Adipose tissue (tissue), 3 donors: Measurements from ENCODE around the gene ADGRF1. TPM values are rescaled to one million over a fixed set of nuclear protein-coding genes. Genes with fewer than 3 reads are reported as not detected.
"Not testable (repeated sequence)": the region's sequence is repeated elsewhere in the genome, so short reads cannot be mapped to it uniquely, and the experiment has no call there.

Source experiments
- H3K27ac ChIP-seq: one replicate; pipeline ENCODE4 v1.5.1; 2013; ENCODE audit warnings: low read depth, low read length
- whole genome bisulfite sequencing, 3 donors: extraction: QIAGEN DNeasy Blood & Tissue Kit; methylation state at CpG; one replicate each; pipeline ENCODE4 v1.1.7; 2013; 5-methylcytosine and 5-hydroxymethylcytosine counted together
- polyA plus RNA-seq, 3 donors: library from polyadenylated mRNA; stranded (reverse); fragments of 200-250 nt; gene quantifications; one replicate each; pipeline ENCODE4 v1.2.3, GENCODE V29; 2013
- donor health status: healthy with polysubstance abuse.
- donor health status: Bipolar disorder and iron deficiency.
- donor health status: healthy.

ADGRF1 gene
- polyA plus RNA-seq = under 1 TPM; 0.13 to 0.22 (median 0.16) TPM

DNA sequence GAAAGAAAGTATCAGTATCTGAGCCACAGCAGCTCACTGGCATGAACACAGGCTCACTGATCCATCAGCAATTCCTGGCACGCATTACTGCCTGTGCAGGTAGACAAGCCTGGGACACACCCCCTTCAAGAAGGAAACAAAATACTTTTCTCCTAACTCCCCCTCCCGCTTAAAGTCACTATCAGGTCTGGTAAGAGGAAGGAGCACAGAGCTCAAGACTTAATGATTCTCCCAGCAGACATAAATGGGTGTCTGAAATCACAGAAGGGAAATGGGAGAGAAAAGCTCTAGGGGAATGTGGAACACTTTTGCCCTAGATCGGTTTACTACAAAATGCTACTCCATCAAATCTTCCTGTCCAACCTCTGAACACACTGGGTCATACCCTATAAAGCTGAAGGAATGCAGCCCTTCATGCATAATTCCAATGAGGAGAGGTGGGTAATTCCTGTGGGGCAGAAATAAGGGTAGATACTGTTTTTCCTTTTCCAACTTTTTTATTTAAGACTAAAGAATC lies at the start of gene ADGRF1:
Gene ADGRF1, minus strand, starts transcription at position 58 of the 517 bp plus-strand sequence. CDS start 13,271 bp downstream, outside the sequence.
- H3K27ac ChIP-seq = no peak within 1 kb of the TSS

DNA sequence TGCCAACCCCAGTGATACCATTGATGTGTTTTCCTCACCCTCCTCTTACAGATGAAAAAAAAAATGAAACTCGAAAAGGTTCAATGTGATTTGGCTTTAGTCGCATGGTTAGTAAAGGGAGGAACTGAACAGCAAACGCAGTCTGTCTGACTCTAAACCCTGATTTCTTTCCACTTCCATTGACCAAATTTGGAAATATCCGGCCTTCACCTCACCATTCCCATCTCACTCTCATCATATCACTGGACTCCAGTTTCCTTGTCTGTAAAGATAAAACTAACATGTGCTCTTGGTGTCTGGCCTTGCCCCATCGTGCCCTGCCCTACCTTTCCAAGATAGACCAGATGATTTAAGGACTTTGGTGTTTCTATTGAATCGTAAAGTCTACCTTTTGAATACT lies 48.7 kb upstream of the ADGRF1 start:
- 80 to 92% (median 89%) methylated on average over 6 of the region's 6 CpGs for WGBS, 3 donors

More for the DNA sequence above, at the start of gene ADGRF1:
- 52 to 63% (median 62%) methylated on average over 3 of the region's 3 CpGs for WGBS, 3 donors

DNA sequence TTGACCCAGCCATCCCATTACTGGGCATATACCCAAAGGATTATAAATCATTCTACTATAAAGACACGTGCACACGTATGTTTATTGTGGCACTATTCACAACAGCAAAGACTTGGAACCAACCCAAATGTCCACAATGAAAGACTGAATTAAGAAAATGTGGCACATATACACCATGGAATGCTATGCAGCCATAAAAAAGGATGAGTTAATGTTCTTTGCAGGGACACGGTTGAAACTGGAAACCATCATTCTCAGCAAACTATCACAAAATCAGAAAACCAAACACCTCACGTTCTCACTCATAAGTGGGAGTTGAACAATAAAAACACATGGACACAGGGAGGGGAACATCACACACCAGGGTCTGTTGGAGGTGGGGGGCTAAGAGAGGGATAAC lies 47.3 kb upstream of the ADGRF1 start:
- WGBS, 3 donors = 73 to 91% (median 85%) methylated on average over 4 of the region's 4 CpGs
- H3K27ac ChIP-seq = not testable (repeated sequence)

More for the DNA sequence above, 48.7 kb upstream of the ADGRF1 start:
- no peak overlapping the region for H3K27ac ChIP-seq

DNA sequence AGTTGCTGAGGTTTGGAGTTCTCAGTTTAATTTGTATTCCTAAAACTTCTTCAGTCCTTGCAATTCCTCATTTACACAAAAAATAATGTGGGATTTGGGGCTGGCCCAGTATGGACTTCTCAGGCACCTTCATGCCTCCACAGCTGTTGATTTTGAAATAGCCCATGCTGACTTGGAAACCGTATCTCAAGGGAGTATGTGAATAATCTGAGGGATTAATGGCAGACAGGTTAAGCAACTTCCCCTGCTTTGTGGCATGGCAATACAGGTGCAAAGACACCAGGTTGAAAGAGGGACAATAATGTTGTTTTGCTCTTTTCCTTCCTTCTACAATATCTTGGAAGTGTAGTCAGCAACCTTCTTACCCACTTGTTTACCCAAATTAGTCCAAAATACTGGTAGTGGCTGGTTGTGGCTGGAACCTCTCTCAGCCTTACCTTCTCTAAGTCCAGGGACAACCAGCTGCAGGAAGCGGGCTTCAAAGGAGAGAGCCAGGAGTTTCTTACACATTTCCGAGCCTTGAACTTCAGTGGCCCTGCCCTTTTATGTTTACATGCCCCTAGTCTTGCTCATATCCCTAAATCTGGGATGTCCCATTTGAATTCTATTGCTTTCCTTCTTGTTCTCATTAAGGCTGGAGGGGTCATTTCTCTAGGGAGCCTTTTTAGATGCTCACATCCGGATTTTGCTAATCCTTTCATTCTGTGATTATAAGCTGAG lies 44.1 kb upstream of the ADGRF1 start:
- 68 to 90% (median 73%) methylated on average over 4 of the region's 4 CpGs for WGBS, 3 donors
- H3K27ac ChIP-seq = no peak overlapping the region

DNA sequence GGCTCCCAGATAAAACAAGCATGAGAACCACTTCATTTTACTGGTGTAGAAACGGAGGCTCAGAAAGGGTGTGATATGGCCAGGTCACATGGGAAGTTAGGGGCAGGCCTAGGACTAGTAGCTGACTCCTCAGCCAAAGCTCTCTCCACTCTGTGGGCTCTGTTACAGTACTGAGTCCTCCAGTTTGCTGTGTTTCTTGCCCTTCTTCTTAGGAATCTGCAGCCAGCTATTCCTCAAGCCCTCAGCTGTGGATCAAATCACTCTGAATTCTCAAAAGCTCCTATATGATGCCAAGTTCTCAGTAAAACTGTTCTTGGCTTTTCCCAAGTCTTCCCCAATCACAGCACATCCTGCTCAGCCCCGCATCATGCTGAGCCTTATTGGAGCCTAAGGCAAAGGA lies 42.5 kb upstream of the ADGRF1 start:
- 75 to 82% (median 75%) methylated on average over 2 of the region's 2 CpGs for WGBS, 3 donors
- no peak overlapping the region for H3K27ac ChIP-seq

DNA sequence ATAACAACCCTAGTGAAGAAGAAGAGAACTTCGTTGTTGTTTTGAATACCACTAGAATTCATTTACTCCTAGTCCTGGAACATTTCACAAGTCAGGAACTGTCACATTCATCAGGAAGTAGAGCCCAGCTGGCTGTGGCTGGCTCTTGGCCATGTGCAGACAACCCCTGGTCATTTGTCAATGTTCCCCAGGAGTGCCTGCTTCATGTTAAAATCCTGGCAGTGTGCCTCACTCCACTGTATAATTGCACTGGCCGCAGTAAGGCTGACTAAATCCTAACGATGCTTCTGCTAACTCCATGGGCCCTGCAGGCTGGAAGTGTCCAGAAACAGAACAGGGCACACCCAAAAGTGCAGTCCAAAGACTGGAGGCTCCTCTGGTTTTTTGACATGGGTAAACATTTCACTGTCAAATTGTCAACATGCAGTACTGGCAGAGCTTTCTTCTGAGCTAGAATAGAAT lies 41.5 kb upstream of the ADGRF1 start:
- WGBS, 3 donors = 3 to 6% (median 3%) methylated on average over 3 of the region's 3 CpGs
- H3K27ac ChIP-seq = no peak overlapping the region

DNA sequence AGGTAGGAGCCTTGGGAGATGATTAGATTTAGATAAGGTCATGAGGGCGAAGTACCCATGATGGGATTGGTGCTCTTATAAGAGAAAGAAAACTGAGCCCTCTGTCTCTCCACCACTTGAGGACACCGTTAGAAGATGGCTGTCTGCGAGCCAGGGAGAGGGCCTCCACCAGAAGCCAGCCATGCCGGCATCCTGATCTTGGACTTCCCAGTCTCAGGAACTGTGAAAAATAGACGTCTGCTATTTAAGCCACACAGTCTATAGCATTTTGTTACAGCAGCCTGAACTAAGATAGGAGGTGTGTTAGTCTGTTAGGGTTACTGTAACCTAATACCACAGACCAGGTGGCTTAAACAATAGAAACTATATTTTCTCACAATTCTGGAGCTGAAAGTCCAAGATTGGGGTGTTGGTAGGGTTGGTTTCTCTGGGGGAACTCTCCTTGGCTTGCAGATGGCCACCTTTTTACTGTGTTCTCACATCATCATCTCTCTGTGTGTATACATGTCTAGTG lies 38.0 kb upstream of the ADGRF1 start:
- WGBS, 3 donors = 90 to 93% (median 90%) methylated on average over 5 of the region's 5 CpGs
- H3K27ac ChIP-seq = no peak overlapping the region

DNA sequence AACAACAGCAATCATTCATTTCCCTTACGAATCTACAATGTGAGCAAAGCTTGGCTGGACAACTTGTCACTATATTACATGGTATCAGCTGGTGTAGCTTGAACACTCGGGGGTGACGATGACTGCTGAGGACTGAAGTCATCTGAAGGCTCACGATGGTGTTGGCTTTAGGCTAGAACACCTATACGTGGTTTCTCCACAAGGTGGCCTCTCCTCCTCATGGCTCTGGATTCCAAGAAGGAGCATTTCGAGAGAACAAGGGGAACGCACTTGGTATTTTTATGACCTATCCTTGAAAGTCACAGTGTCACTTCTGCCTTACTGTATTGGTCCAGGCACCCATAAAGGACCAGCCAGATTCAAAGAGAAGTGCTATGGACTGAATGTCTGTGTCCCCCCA lies 37.5 kb upstream of the ADGRF1 start:
- 88 to 95% (median 92%) methylated on average over 7 of the region's 7 CpGs for WGBS, 3 donors

DNA sequence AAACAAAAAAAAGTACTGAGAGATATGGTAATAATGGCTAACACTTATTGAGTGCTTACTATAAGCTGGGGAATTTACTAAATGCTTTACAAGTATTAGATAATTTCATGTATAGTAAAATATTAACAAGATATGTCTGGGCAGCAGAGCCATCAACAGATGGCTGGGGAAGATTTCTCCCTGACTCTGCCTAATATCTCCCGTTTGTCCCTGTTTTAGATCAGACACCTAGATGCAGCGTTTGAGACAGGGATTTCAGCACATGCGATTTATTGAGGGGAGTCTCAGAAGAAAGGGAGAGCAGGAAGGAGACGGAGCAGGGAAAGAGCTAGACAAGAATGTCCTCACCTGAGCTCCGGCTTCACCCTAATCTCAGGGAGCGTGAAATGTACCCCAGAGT lies 36.9 kb upstream of the ADGRF1 start:
- H3K27ac ChIP-seq = no peak overlapping the region
- WGBS, 3 donors = 77 to 94% (median 79%) methylated on average over 6 of the region's 6 CpGs

More for the DNA sequence above, 37.5 kb upstream of the ADGRF1 start:
- H3K27ac ChIP-seq = no peak overlapping the region

DNA sequence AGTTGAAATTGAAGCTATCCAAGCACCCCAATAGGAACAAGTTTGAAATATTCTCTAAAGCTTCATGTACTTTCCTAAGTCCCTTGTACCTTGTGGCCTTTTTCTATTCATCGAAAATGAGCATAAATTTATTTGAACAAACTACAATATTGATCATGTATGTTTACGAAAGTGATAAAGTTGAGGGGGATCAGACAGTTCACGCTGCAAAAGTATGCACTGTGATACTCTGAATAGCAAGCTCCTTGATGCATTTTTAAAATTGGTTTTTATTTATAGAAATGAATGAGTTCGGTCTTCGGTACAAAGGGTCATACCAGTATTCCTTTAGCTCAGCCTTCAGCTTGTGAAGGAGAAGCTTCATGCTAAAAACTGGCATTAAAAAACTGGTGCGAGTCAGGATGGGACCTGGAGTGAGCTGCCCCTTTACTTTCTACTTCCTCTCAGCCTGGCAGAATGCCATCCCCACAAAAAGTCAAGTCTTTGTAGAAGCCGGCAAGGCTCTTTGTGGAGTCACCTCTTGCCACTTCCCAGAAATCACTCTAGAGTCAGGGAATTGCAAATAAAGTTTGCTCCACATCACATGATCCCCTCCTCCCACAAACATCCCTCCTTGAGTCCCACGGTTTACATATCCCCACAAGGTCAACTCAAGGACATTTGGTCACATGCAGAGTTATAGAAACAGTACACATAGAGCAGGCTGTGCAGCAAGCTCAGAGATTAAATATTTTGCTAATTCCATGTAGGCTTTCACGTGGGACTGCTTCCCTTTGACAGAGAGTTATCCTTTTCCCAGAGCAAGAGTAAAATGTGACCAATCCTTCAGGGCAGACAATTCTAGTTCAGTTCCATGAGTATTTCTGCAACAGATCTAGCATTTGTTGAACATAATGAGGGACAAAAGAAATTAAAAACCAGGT lies 34.6 kb upstream of the ADGRF1 start:
- H3K27ac ChIP-seq = no peak overlapping the region

DNA sequence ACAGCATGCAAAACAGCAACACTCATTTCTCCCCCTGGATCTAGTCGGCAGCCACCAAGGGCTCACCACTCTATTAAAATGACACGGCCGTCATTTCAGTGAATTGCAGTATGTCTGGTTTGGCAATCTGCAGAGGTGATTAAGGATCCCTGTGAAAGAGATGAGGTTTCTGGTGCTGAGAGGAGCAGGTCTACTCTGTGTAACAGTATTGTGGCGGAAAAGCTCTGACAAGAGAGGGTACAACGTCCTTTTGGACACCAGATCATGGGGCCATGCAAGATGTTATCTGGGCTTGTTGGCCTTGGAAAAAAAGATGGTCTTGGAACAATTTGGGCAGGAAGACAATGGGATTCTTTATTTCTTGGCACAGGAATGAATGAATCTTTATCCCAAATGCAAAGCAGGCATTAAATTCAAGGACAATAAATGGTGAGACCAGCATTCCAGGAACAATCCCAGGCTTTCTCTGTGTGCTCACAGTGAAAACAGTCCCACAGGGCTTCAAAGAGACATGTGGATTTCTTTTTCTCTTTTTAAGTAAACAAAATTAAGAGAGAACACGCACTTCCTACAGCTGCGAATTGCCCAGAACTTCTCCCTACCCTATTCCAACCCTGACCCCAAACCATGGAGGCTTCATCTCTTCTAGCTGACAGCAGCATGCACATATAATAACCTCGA lies 33.7 kb upstream of the ADGRF1 start:
- 50 to 71% (median 68%) methylated on average over 8 of the region's 8 CpGs for WGBS, 3 donors
- H3K27ac ChIP-seq = no peak overlapping the region

More for the DNA sequence above, 34.6 kb upstream of the ADGRF1 start:
- 28 to 52% (median 47%) methylated on average over 9 of the region's 9 CpGs for WGBS, 3 donors

DNA sequence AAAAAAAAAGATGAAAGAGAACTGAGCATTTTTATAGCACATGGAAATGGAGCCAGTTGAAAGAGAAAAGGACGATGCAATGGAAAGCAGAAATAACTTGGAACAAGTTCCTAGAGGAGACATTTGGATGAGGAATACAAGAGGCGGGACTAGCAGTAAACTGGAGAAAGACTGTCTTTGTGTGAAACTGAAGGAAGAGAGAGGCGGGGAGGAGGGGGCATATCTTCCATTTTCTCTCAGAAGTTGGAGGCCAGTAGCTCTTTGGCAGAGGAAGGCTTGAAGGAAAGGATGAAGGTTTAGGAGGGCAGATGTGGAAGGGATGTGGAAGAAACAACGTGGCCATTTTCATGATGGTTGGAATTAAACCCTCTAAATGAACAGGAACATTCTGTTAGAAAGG lies 33.0 kb upstream of the ADGRF1 start:
- 60 to 71% (median 63%) methylated on average over 4 of the region's 4 CpGs for WGBS, 3 donors
- H3K27ac ChIP-seq = no peak overlapping the region

DNA sequence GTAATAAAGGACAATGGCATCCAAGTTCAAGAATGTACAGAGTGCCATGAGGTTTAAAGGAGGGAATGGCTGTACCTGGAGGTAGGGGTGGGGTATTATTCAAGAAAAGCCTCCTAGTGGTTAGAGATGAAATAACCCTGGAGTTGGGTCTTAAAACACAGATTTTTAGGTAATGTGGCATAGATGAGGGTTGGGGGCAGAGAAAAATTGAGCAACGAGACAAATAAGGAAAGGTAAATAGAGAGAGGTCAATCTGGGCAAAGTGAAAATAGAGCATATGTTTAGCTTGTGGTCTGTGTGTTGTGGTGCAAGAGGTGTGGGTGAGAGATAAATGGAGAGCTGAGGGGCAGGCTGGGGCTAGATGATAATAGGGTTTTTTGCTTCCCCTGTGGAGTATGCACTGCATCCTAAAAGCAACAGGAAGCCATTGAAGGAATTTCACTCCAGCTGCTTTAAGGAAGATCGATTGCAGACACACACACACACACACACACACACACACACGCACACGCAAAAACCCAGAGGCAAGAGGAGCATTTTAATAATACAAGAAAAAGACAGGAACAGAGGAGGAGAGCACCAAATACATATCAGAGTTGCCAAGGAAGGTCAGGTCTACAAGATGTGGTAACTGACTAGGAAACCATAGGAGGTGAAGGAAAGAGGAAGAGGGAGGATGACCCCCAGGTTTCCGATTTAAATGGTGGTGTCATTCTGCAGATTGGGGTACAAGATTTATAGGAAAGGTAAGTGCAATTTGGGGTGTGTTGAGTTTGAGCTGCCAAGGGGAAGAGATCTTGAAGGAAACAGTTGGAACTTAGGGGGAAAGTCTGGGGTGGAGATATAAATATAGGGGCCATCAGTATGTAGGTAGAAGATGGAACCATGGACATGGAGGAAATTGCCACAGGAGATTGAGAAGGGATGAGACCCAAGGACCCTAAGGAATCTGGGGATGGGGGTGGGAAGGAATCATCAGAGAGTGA lies 31.3 kb upstream of the ADGRF1 start:
- no peak overlapping the region for H3K27ac ChIP-seq
- WGBS, 3 donors = 70 to 77% (median 77%) methylated on average over 5 of the region's 5 CpGs

DNA sequence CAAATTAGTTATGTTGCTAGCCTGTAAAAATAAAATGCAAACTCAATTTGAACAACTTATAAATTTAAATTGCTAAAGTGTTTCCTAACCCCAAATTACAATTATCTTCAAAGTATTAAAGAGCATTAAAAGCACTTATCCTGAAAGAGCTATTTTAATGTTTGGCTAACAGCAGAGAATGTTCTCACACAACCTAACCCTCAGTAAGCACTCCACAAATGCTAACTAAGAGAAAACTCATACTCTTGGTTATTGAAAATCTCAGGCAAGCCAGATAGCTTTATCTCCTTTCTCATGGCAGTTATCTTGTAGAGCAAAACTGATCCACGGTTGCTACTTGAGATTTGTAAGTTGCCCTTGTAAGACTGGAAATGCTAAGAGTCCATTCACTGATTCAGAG lies 30.5 kb upstream of the ADGRF1 start:
- WGBS, 3 donors = 1 to 80% (median 37%) methylated on average over 1 of the region's 1 CpG
- no peak overlapping the region for H3K27ac ChIP-seq

DNA sequence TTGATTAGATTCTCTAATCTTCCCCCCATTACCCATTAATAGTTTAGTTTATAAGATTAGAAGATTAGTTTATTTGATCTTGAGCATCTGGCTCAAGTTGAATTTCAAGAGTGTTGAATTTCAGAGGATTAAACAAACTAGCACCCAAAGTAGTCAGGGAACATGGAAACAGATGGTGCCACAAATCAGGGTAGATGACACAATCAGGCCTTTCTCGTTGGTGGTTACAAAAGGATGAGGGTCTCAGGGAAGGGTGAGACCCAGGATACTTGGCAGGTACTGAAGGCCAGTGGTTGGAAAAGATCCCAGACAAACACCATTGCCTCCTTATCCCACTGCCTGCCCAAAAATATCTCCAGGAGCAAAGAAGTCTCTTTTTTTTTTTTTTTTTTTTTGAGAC lies 29.5 kb upstream of the ADGRF1 start:
- no peak overlapping the region for H3K27ac ChIP-seq
- 38 to 50% (median 44%) methylated on average over 1 of the region's 1 CpG for WGBS, 3 donors

DNA sequence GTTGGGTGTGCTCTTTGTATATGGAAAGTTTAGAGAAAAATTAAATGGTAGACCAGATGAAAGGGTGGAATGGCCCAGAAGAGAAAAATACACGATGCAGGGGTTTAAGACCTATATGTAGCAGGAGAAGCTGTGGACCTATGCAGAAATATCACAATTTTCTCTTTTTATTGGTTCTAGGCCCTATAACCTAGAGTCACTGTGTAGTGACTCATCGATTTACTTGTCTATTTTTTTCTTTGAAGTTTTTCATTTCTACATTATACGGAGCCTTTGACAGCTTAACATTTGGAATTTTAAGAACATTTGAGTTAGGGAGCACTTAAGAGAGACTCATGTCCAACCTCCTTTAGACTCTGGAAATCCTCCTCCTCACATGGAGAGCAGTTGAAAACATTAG lies 28.3 kb upstream of the ADGRF1 start:
- WGBS, 3 donors = 93 to 94% (median 93%) methylated on average over 3 of the region's 3 CpGs
- no peak overlapping the region for H3K27ac ChIP-seq

DNA sequence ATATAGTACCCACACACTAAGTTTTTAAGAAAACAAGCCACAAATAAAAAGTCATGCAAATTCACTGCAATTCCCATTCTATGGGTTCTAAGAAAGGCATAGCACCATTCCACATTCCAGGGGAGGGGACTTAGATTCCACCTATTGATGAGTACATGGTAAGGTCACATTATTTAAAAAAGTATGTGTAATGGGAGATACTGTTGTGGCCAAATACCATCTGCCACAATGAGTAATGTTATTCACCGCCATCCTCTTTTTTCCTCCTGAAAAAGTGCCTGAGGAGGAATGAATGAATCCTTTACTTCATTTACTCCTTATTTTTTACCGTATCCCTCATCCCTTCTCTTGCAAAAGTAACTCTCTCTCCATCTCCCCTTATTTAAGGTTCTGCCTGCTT lies 27.0 kb upstream of the ADGRF1 start:
- 94 to 96% (median 94%) methylated on average over 2 of the region's 2 CpGs for WGBS, 3 donors
- H3K27ac ChIP-seq = no peak overlapping the region
